H1 (cell line): ENCODE data around the gene ITPR1. TPM values are rescaled to one million over a fixed set of nuclear protein-coding genes. Genes with fewer than 3 reads are reported as not detected.

Experiments used
- CTCF ChIA-PET: fragments of 300-600 bp; sonication (Branson Sonifier 250); formaldehyde crosslinking; loops from one replicate; lab custom pipeline; 2021; ENCODE audit not compliant: partially characterized antibody; lab: Charles Lee
- POLR2A ChIA-PET: fragments of 300-600 bp; sonication (Branson Sonifier 250); formaldehyde crosslinking; loops from one replicate; lab custom pipeline; 2021; ENCODE audit warnings: inconsistent platforms; ENCODE audit not compliant: partially characterized antibody; lab: Charles Lee
- DNase-seq, 2 experiments: peaks; one replicate each; pipeline versions ENCODE4 v3.0.0 to v3.0.0-alpha.2; 2010 to 2022; ENCODE audit warnings: low spot score in 2 of 2, low read depth in 1 of 2, mixed read lengths in 1 of 2
- FAIRE-seq: peaks from 2 replicates; lab custom pipeline; 2011; peaks lifted over from hg19 to GRCh38; lab: Jason Lieb, UNC
- H2AFZ ChIP-seq: 2 replicates; pipeline ENCODE4 v1.8.1; 2012; ENCODE audit warnings: low read length, inconsistent platforms
- H2AK5ac ChIP-seq: 2 replicates; pipeline ENCODE4 v1.6.1; 2013; ENCODE audit warnings: low read depth, low read length
- H2BK120ac ChIP-seq: replicated peaks from 2 replicates; pipeline ENCODE3; 2013; ENCODE audit warnings: low read depth, low read length, inconsistent platforms
- H2BK12ac ChIP-seq: 2 replicates; pipeline ENCODE4 v1.6.1; 2013; ENCODE audit warnings: low read depth, low read length
- H2BK15ac ChIP-seq: 2 replicates; pipeline ENCODE4 v1.6.1; 2013; ENCODE audit warnings: low read length
- H2BK20ac ChIP-seq: 2 replicates; pipeline ENCODE4 v1.6.1; 2013; ENCODE audit warnings: low read length
- H2BK5ac ChIP-seq: 2 replicates; pipeline ENCODE4 v1.6.1; 2013; ENCODE audit warnings: low read depth, low read length
- H3K14ac ChIP-seq: 2 replicates; pipeline ENCODE4 v1.6.1; 2013; ENCODE audit warnings: inconsistent platforms; ENCODE audit not compliant: insufficient read length
- H3K18ac ChIP-seq: 2 replicates; pipeline ENCODE4 v1.6.1; 2013; ENCODE audit warnings: low read length; ENCODE audit errors: extremely low read depth
- H3K23ac ChIP-seq: 2 replicates; pipeline ENCODE4 v1.6.1; 2013; ENCODE audit warnings: inconsistent platforms; ENCODE audit not compliant: insufficient read length
- H3K23me2 ChIP-seq: 2 replicates; pipeline ENCODE4 v1.6.1; 2013; ENCODE audit warnings: low read depth, low read length
- H3K27ac ChIP-seq: 2 replicates; pipeline ENCODE4 v1.6.1; 2011; ENCODE audit warnings: low read depth, low read length, inconsistent platforms
- H3K27me3 ChIP-seq, 4 experiments: replicated peaks in 1 of 4; 1 replicate in 1 of 4; 2 replicates in 3 of 4; pipeline versions ENCODE4 v1.6.1 to v1.8.1; 2011 to 2013; ENCODE audit warnings: low read length in 3 of 4, mild to moderate bottlenecking in 3 of 4, inconsistent platforms in 2 of 4, mixed read lengths in 2 of 4, moderate library complexity in 1 of 4; ENCODE audit not compliant: control insufficient read depth in 3 of 4, insufficient read depth in 3 of 4; ENCODE audit errors: extremely low read depth in 1 of 4
- H3K36me3 ChIP-seq, 4 experiments: 2 replicates each; pipeline versions ENCODE4 v1.6.1 to v1.8.1; 2011 to 2013; ENCODE audit warnings: mild to moderate bottlenecking in 4 of 4, low read length in 3 of 4, moderate library complexity in 2 of 4, control low read depth in 1 of 4, inconsistent platforms in 1 of 4; ENCODE audit not compliant: insufficient read depth in 4 of 4, control insufficient read depth in 2 of 4
- H3K4ac ChIP-seq: replicated peaks from 2 replicates; pipeline ENCODE3; 2013; ENCODE audit warnings: low read length, low read depth, mixed read lengths, inconsistent platforms; ENCODE audit not compliant: insufficient read length
- H3K4me1 ChIP-seq, 4 experiments: replicated peaks in 1 of 4; 1 replicate in 1 of 4; 2 replicates in 3 of 4; pipeline versions ENCODE4 v1.6.1 to v1.8.1; 2011 to 2013; ENCODE audit warnings: low read length in 3 of 4, inconsistent platforms in 2 of 4, mixed read lengths in 1 of 4; ENCODE audit not compliant: insufficient read depth in 4 of 4, control insufficient read depth in 3 of 4
- H3K4me2 ChIP-seq, 2 experiments: 2 replicates each; pipeline versions ENCODE4 v1.6.1 to v1.8.1; 2011 to 2013; ENCODE audit warnings: low read depth in 2 of 2, low read length in 2 of 2, control low read depth in 1 of 2, inconsistent platforms in 1 of 2, mild to moderate bottlenecking in 1 of 2; ENCODE audit not compliant: insufficient read depth in 1 of 2
- H3K4me3 ChIP-seq, 4 experiments: fragments of 200-600, 300-600 bp in 1 of 4; sonication (generic), shearing (Covaris generic), sonication (Bioruptor Twin) in 1 of 4; 2 replicates each; pipeline versions ENCODE4 v1.5.1 to v1.8.1; 2011 to 2016; ENCODE audit warnings: low read length in 4 of 4, low read depth in 3 of 4, control low read depth in 2 of 4, inconsistent platforms in 2 of 4, mild to moderate bottlenecking in 2 of 4, mixed read lengths in 1 of 4, moderate library complexity in 1 of 4; ENCODE audit not compliant: insufficient read depth in 2 of 4; ENCODE audit errors: extremely low read depth in 1 of 4
- H3K56ac ChIP-seq: replicated peaks from 2 replicates; pipeline ENCODE3; 2013; ENCODE audit warnings: low read depth, mild to moderate bottlenecking, mixed read lengths, low read length, inconsistent platforms; ENCODE audit not compliant: insufficient read length
- H3K79me1 ChIP-seq: 2 replicates; pipeline ENCODE4 v1.6.1; 2013; ENCODE audit warnings: low read depth, low read length, control low read depth
- H3K79me2 ChIP-seq, 2 experiments: 2 replicates each; pipeline versions ENCODE4 v1.6.1 to v1.8.1; 2012 to 2013; ENCODE audit warnings: low read length in 2 of 2, mild to moderate bottlenecking in 2 of 2, inconsistent platforms in 1 of 2; ENCODE audit not compliant: insufficient read depth in 2 of 2, control insufficient read depth in 1 of 2
- H3K9ac ChIP-seq, 4 experiments: replicated peaks in 1 of 4; 1 replicate in 1 of 4; 2 replicates in 3 of 4; pipeline versions ENCODE4 v1.6.1 to v1.8.1; 2011 to 2013; ENCODE audit warnings: low read depth in 3 of 4, low read length in 3 of 4, control low read depth in 2 of 4, mild to moderate bottlenecking in 2 of 4, moderate library complexity in 2 of 4, inconsistent platforms in 1 of 4; ENCODE audit errors: extremely low read depth in 1 of 4
- H3K9me3 ChIP-seq, 2 experiments: 2 replicates each; pipeline versions ENCODE4 v1.6.1 to v1.8.1; 2012 to 2013; ENCODE audit warnings: mild to moderate bottlenecking in 2 of 2, moderate library complexity in 2 of 2, control low read depth in 1 of 2, inconsistent platforms in 1 of 2, low read depth in 1 of 2, low read length in 1 of 2, mixed read lengths in 1 of 2; ENCODE audit not compliant: insufficient read depth in 2 of 2
- H4K20me1 ChIP-seq, 2 experiments: replicated peaks in 1 of 2; 2 replicates each; pipeline versions ENCODE3 to v1.8.1; 2011 to 2013; ENCODE audit warnings: inconsistent platforms in 2 of 2, low read length in 2 of 2, mild to moderate bottlenecking in 1 of 2; ENCODE audit not compliant: insufficient read depth in 2 of 2, control insufficient read depth in 1 of 2
- H4K5ac ChIP-seq: 2 replicates; pipeline ENCODE4 v1.6.1; 2013; ENCODE audit warnings: low read length, low read depth, mixed read lengths, inconsistent platforms; ENCODE audit not compliant: insufficient read length
- H4K8ac ChIP-seq: 2 replicates; pipeline ENCODE4 v1.8.0; 2013; ENCODE audit warnings: mild to moderate bottlenecking, moderate library complexity, low read length, inconsistent platforms; ENCODE audit not compliant: insufficient read depth; ENCODE audit errors: extremely low read depth
- H4K91ac ChIP-seq: replicated peaks from 2 replicates; pipeline ENCODE3; 2013; ENCODE audit warnings: low read length, mixed read lengths, inconsistent platforms; ENCODE audit not compliant: insufficient read length
- RFX5 ChIP-seq: IDR thresholded peaks from 2 replicates; pipeline ENCODE4 v1.6.1; 2011; ENCODE audit warnings: low read depth, low read length, improper control_type of control experiment, borderline replicate concordance
- SIN3A ChIP-seq, 2 experiments: IDR thresholded peaks in 1 of 2; conservative IDR thresholded peaks in 1 of 2; 2 replicates each; pipeline ENCODE4 v1.6.1; 2011 to 2012; ENCODE audit warnings: low read length in 2 of 2, improper control_type of control experiment in 1 of 2, low read depth in 1 of 2, mild to moderate bottlenecking in 1 of 2
- TAF7 ChIP-seq: optimal IDR thresholded peaks from 2 replicates; pipeline ENCODE3; 2011; ENCODE audit warnings: low read depth, mild to moderate bottlenecking, inconsistent platforms, low read length, moderate library complexity, borderline replicate concordance
- ZNF274 ChIP-seq: IDR thresholded peaks from 2 replicates; pipeline ENCODE4 v1.7.0; 2012; ENCODE audit warnings: low read length, borderline replicate concordance; ENCODE audit errors: extremely low read depth
- WGBS, 2 experiments: shearing (Covaris generic) in 1 of 2; methylation state at CpG; one replicate each; pipeline versions ENCODE4 v1.1.6 to v1.1.7; 2013 to 2015; ENCODE audit warnings: low lambda C conversion rate in 2 of 2, mixed read lengths in 2 of 2, inconsistent platforms in 1 of 2, low coverage in 1 of 2, missing lambda C conversion rate in 1 of 2; ENCODE audit not compliant: insufficient replicate concordance in 2 of 2, insufficient coverage in 1 of 2, insufficient read length in 1 of 2; ENCODE audit errors: extremely low coverage in 1 of 2, missing lambda C conversion rate in 1 of 2; 5-methylcytosine and 5-hydroxymethylcytosine counted together
- polyA plus RNA-seq, 7 experiments: library from polyadenylated mRNA; depleted of rRNA in 3 of 7; stranded (reverse) in 5 of 7; unstranded in 2 of 7; fragments of >200 nt in 5 of 7; fragments of 200-250 nt in 2 of 7; gene quantifications; 1 replicate in 5 of 7; 2 replicates in 1 of 7; 4 replicates in 1 of 7; pipeline versions ENCODE4 v1.2.1 to v1.2.3, GENCODE V29; 2011 to 2013; ENCODE audit warnings: missing spikeins in 2 of 7, mixed read lengths in 2 of 7
- total RNA-seq: library from RNA; stranded (reverse); fragmentation: NEBNext Ultra II Directional; extraction: Animal tissue kit (Norgen Biotek cat#: 25700); gene quantifications from 2 replicates; pipeline ENCODE4 v1.2.1, GENCODE V29; 2021

The ITPR1 gene
- total and polyA plus RNA-seq, 2 of the 8 experiments (the other 6 are each of a cell fraction or from before 2014, with no cell fraction given) = 2.5 to 16.3 TPM

DNA sequence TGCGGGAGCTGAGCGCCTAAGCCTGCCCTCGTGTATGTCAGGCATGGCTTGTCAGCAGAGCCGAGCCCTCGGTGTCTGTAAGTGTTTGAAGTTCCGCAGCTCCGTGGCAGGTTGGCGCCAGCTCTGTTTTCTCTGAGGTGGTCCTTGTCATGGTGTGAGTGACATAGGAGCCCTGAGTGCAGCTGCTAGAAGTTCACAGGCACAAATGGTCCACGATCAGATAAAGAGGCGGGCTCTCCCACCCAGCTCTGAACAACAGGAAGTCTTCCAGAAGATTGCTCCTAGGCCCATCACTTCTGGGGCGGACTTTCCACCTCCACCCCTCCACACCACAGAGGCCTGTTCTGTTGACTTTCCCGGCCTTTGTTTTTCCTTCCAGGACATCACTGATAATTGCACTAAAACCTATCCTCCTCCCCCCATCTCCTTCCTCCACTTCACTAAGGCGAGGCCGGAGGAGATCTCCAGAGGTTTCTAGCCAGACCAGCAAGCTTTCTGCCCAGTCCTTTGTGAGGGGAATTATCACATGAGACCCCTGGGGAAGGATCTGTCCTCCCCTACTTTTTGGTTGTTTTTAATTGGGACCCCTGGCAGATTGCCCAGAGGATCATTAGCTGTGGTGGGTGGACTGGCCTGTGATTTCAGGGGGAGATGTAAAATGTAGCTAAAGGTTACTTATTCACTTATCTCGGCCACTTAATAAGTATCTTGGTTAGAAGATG, 19.9 kb downstream of the ITPR1 start:
- Histone ChIP-seq H3K4ac (no peak overlapping the region), H3K4me2 (no peak overlapping the region), H2AK5ac (no peak overlapping the region), H3K23me2 (no peaks in the 10 kb centered on the region), H2BK120ac (no peak overlapping the region), H3K27ac (no peak overlapping the region), H2AFZ (no peak overlapping the region), H2BK12ac (no peak overlapping the region), H3K79me1 (no peaks in the 10 kb centered on the region), H3K4me1 (peaks cover 5 to 17% (median 11%) of the 10 kb centered on the region in 4 experiments; a peak in 5 of 7 replicates), H2BK20ac (no peak overlapping the region), H3K36me3 (no peaks in the 10 kb centered on the region), H2BK15ac (no peak overlapping the region), H2BK5ac (no peak overlapping the region), H3K56ac (no peak overlapping the region), H4K20me1 (no peaks in the 10 kb centered on the region), H4K8ac (no peak overlapping the region), H3K14ac (no peak overlapping the region), H3K79me2 (no peaks in the 10 kb centered on the region), H4K5ac (no peak overlapping the region), H3K9ac (no peak overlapping the region), H3K9me3 (no peaks in the 10 kb centered on the region), H4K91ac (no peak overlapping the region), H3K4me3 (no peak overlapping the region), H3K27me3 (no peaks in the 10 kb centered on the region; a peak in 2 of 7 replicates), H3K23ac (no peak overlapping the region), H3K18ac (no peak overlapping the region)
- no peak for FAIRE-seq
- WGBS, 2 experiments = 84% methylated on average over 15 of the region's 15 CpGs; no CpG with 5 or more reads in 1 of the 2 experiments
- TF ChIP-seq RFX5 = no peak
- no peak for TF ChIP-seq ZNF274
- TF ChIP-seq SIN3A (conservative IDR thresholded peaks at IDR 0.05 in 1 of 2, IDR thresholded peaks at IDR 0.05 in 1 of 2; ENCODE audit: low read depth in 1 of 2, low read length in 2 of 2) = no peak
- no peak for TF ChIP-seq TAF7
- ChIA-PET CTCF (interaction anchor here (0.5 to 1.8 kb wide), 6 partner anchors 9 to 162 kb away, joined by 3 to 8 read pairs (median 4); no protein-coding TSS in a partner anchor), POLR2A (interaction anchor here (4.2 kb wide), 1 partner anchor 20 kb away, joined by 20 read pairs; the partner anchor contains the start of gene ITPR1)
- no peak for DNase-seq
